A673 (cell line): ENCODE data around the gene MKNK2.

ENCODE experiments used
- CTCF ChIP-seq: fragments of 300-800, 200-600 bp; sonication (generic); conservative IDR thresholded peaks from 2 replicates; pipeline ENCODE4 v1.5.1; 2017; ENCODE audit warnings: low read depth, mild to moderate bottlenecking, antibody characterized with exemption, low read length, moderate library complexity, mixed read lengths
- EZH2 ChIP-seq: fragments of 200-600 bp; sonication (generic); IDR thresholded peaks from 2 replicates; pipeline ENCODE4 v1.6.1; 2017; ENCODE audit warnings: borderline replicate concordance, low read depth, mild to moderate bottlenecking, mixed read lengths, antibody characterized with exemption, low read length; ENCODE audit not compliant: poor library complexity, severe bottlenecking

- TF ChIP-seq CTCF (no peak), EZH2 (no peak)
Measured at GRCh38 chr19:2061495-2062388, 10.7 kb upstream of the MKNK2 start.
